22Rv1 (cell line): Measurements from ENCODE around the gene PHF10.

Experiments
- ZFX ChIP-seq: fragments of 450-650 bp; IDR thresholded peaks from 2 replicates; pipeline ENCODE4 v1.6.1; 2017; ENCODE audit warnings: antibody characterized with exemption, borderline replicate concordance
- TF ChIP-seq, protein P1 (sequence below): fragments of 450-650 bp; IDR thresholded peaks from 2 replicates; pipeline ENCODE4 v1.5.1; 2017; ENCODE audit warnings: mild to moderate bottlenecking

DNA sequence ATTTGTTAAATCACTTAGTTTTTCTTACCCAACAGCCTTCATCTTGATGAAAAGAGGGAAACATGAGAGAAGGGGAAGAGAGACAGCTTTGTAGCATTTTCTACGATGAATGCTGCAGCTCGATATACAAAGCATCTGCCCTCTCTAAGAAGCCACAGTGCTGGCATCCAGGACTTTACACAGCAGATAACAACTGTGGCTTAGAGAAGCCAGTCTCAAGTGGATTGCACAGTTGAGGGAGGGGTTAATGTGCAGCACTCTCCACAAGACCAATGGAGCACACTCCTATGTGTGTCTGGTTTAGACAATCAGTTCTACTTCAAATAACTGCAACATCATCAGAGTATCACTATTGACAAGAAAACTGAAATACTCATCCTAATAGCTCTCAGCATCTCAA lies 16.5 kb downstream of the PHF10 start:
- TF ChIP-seq, protein P1, sequence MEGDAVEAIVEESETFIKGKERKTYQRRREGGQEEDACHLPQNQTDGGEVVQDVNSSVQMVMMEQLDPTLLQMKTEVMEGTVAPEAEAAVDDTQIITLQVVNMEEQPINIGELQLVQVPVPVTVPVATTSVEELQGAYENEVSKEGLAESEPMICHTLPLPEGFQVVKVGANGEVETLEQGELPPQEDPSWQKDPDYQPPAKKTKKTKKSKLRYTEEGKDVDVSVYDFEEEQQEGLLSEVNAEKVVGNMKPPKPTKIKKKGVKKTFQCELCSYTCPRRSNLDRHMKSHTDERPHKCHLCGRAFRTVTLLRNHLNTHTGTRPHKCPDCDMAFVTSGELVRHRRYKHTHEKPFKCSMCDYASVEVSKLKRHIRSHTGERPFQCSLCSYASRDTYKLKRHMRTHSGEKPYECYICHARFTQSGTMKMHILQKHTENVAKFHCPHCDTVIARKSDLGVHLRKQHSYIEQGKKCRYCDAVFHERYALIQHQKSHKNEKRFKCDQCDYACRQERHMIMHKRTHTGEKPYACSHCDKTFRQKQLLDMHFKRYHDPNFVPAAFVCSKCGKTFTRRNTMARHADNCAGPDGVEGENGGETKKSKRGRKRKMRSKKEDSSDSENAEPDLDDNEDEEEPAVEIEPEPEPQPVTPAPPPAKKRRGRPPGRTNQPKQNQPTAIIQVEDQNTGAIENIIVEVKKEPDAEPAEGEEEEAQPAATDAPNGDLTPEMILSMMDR, result no peak
- no peak for TF ChIP-seq ZFX
